GM18909 (cell line): ENCODE measurements around the gene GPX4.
"Not testable (repeated sequence)": the region's sequence is repeated elsewhere in the genome, so short reads cannot be mapped to it uniquely, and the experiment has no call there.

Source experiments
- ATAC-seq: cut with Tn5 transposase; IDR thresholded peaks from one replicate; pipeline ENCODE4 v1.9.1; 2021; ENCODE audit warnings: mild to moderate bottlenecking; ENCODE audit not compliant: unreplicated experiment, poor library complexity

Gene GPX4

GRCh38 chr19:1112268-1113029 lies 8.7 kb downstream of the GPX4 start:
- no peak for ATAC-seq

DNA sequence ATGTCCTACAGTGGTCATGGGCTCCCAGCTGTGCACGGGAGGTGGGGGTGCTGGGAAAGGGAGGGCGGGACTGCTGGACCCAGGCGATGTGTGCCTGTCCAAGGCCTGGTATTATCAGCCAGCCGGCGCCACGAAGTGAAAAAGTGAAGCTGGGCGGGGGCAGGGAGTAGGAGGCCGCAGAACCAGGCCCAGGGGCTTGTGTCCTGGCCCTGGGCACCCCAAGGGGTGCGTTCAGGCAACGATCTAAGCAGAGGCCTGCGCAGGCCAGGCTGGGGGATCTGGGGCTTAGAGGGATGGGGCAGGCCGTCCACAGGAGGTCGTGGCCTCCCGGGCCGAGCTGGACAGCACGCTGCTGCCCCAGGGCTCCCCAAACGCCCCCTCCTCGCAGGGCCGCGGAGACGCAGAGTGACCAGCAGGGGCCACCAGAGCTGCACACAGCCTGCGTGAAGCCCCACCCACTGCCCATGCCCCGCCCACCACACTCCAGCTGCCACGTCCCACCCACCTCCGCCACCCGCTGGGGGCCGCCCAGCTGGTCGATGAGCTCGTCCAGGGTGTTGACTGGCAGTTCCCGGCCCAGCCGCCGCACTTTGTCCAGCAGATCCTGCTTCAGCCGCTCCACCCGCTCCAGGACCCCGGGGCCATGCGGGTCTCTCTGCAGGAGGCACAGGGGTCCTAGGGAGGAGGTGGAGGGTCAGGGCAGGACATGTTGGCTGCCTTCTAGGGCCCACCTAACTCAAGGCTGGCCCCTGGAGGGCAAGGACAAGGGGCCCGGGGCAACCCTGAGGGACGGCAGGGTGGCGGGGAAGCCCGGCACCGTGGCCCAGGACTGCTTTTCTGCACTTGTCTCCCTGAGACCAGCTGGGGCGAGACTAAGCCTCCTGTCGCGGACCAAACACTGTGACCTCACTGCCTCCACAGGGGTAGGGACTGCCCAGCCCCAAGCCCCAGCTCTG lies 9.5 kb downstream of the GPX4 start:
- no peak for ATAC-seq

DNA sequence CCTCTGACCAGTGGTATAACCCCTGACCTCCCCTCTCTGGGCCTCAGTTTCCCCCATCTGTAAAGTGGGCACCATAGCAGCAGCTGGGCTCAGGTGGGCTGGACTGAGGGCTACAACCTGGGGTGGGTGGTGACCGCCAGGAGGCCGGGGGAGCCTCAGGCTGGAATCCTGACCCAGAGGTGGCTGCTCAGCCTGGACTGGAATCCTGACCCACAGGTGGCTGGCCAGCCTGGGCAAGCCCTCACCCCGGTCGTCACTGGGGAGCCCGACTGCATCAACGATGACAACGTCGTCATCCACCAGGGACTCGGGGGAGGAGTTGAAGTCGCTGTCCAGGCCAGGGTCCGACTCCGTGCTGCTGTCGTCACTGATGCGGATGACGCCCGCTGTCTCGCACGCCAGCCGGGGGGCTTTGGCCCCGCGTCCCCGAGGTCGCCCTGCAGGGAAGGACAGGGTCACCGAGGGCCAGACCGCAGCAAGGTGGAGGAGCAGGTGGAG lies 10.2 kb downstream of the GPX4 start:
- ATAC-seq, result no peak

GRCh38 chr19:1114728-1115127 lies 10.9 kb downstream of the GPX4 start:
- ATAC-seq, result not testable (repeated sequence)

- no peak for ATAC-seq
Measured at GRCh38 chr19:1115646-1116420, 12.0 kb downstream of the GPX4 start.

- ATAC-seq, result no peak
Measured at GRCh38 chr19:1116726-1117581, 13.2 kb downstream of the GPX4 start.

DNA sequence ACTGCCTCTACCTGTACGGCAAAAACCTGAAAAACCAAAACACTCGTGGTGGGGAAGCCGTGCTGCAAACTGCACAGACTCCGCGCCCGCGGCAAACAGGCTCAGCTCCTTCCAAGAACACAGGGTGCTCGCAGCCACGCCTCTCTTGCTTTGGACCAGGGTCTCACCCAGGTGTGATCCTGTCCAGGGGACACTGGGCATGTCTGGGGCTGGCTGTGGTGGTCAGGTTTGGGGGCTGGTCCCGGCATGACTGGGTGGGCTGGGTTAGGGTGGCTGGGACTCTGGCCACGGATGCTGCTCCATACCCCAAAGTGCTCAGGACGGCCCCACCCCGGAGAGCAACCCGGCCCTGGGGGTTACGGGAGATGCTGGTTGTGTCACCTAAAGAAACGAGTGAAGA lies 13.9 kb downstream of the GPX4 start:
- no peak for ATAC-seq

DNA sequence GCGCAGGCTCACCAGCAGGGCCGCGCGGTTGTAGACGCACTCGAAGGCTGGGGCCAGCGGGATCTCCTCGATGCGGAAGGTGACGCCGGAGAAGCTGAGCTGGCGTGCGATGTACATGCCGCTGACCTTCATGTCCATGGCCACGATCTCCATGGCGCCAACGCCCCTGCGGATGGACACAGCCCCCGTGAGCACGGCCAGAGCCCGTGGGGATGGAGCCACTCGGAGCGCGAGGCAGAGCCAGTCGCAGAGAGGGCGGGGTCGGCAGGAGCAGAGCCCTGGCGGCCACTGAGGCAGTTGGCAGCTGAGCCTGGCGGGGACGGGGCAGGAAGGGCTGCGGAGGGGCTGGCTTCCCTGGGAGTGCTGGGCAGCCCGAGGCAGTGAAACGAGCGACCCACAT lies 15.2 kb downstream of the GPX4 start:
- no peak for ATAC-seq

GRCh38 chr19:1119475-1120217 lies 15.9 kb downstream of the GPX4 start:
- ATAC-seq, result no peak

GRCh38 chr19:1121395-1121794 lies 17.6 kb downstream of the GPX4 start:
- ATAC-seq, result no peak

- ATAC-seq, result no peak
Measured at GRCh38 chr19:1122021-1122971, 18.5 kb downstream of the GPX4 start.

- ATAC-seq, result no peak
Measured at GRCh38 chr19:1122972-1123363, 19.2 kb downstream of the GPX4 start.

DNA sequence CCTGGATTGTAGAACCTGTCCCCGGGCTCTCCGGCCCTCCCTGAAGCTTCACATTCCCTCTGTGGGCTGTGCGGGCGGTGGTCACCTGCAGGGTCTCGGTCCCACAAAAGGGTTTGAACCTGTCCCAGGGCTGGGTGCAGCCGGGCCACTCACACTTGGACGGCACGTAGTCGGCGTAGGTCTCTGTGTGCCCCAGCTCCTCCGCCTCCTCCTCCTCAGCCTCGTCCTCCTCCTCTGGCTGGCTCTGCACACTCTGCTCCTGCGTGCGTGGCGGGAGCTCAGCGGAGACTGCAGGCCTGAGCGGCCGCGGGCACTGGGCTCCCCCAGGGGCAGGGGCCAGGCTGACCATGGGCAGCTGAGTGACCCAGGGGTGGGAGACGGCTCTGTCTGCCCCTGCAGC lies 19.6 kb downstream of the GPX4 start:
- no peak for ATAC-seq

DNA sequence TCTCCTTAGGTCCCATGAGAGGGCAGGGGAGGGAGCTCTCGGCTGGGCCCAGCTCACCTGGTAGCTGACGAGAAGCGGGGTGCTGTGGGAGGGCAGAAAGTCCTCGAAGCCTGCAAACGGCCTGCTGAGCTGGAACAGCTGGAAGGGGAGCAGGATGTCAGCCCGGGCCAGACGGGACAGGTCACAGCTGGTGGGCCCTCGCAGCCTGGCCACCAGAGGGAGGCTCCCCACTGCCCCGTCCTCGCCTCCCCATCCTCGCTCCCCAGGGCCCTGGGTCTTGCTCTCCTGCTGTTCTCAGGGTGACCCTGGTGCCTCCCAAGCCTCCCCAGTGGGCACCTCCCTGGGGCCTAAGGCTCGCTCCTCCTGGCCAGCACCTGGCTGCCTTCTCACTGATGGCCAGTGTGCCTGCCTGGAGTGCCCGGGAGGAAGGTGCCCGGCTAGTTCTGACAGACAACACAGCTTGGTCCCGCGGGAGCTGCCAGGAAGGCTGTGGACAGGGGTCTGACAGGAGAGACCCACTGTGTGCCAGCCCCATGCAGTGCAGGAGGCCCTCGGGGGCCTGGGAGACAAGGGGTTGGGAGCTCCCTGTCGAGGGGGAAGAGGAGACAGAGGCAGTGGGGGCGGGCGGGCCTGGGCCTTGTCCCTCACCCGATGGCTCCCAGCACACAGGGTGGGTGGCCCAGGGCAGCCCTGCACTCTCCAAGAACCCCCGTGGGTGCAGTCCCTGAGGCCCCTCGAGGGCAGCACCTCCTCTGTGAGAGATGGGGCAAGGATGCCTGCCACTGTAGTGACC lies 20.3 kb downstream of the GPX4 start:
- ATAC-seq, result no peak

DNA sequence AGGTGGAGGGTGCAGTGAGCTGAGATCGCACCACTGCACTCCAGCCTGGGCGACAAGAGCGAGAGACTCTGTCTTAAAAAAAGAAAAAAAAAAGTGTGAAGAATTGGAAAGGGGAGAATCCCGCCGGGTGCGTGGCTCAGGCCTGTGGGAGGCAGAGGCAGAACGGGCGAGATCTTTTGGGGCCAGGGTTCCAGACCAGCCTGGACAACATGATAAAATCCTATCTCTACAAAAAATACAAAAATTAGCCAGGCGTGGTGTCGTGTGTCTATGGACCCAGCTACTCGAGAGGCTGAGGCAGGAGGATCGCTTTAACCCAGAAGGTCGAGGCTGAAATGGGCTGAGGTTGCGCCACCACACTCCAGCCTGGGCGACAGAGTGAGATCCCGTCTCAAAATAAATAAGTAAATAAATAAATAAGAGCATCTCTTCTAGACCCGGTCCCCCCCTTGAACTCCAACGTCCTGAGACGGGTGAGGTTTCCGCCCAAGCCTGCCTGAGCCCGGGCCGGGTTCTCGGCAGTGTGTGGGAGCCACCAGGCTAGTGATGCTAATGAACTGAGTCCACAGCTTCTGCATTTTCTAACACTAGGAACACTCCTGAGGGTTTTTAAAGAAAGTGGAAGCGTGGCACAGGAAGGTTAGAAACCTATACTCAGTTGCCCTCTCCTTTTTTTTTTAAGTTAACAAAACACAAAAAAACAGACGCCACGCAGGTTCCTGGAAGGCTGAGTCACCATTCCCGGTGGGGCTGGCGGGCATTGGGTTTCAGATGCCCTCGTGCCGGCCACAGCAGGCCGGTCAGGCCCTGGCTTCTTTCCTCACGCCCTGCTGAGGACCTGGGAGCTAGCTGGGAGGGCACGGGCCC lies 22.0 kb downstream of the GPX4 start:
- ATAC-seq, result no peak
